SK-N-SH (cell line): ENCODE results near the gene NPM1. TPM values are rescaled to one million over a fixed set of nuclear protein-coding genes. Genes with fewer than 3 reads are reported as not detected.

Experiments used
- CTCF ChIA-PET: fragments of 300-600, 350-600 bp; formaldehyde crosslinking; extraction: SDS; loops from one replicate; lab custom pipeline; 2021; lab: Yijun Ruan, JAX
- POLR2A ChIA-PET: fragments of 350-600 bp; sonication (Branson Sonifier 250); formaldehyde crosslinking; extraction: SDS; loops from one replicate; lab custom pipeline; 2020; ENCODE audit warnings: antibody characterized with exemption, inconsistent platforms; lab: Yijun Ruan, JAX
- DNase-seq: peaks from one replicate; pipeline ENCODE4 v3.0.0; 2012
- H2AFZ ChIP-seq: fragments of 200-600 bp; sonication (generic); 2 replicates; pipeline ENCODE4 v1.8.1; 2016; ENCODE audit warnings: antibody characterized with exemption, mild to moderate bottlenecking, low read depth
- H3F3A ChIP-seq: fragments of 200-600 bp; sonication (generic); replicated peaks from 2 replicates; pipeline ENCODE3; 2016; ENCODE audit warnings: antibody characterized with exemption, mild to moderate bottlenecking; ENCODE audit not compliant: insufficient read depth
- H3K27ac ChIP-seq, 2 experiments: fragments of 200-500 bp in 1 of 2; fragments of 200-600 bp in 1 of 2; sonication (Bioruptor generic) in 1 of 2; sonication (generic), shearing (Covaris generic) in 1 of 2; 2 replicates each; pipeline versions ENCODE4 v1.5.1 to v1.6.1; 2014 to 2016; ENCODE audit warnings: low read depth in 2 of 2, inconsistent platforms in 1 of 2, low read length in 1 of 2, mild to moderate bottlenecking in 1 of 2, mixed read lengths in 1 of 2
- H3K27me3 ChIP-seq: fragments of 200-600 bp; sonication (generic), shearing (Covaris generic); 2 replicates; pipeline ENCODE4 v1.6.1; 2016; ENCODE audit warnings: mixed run types; ENCODE audit not compliant: insufficient read depth
- H3K36me3 ChIP-seq, 2 experiments: fragments of 200-500 bp in 1 of 2; fragments of 200-600 bp in 1 of 2; sonication (Bioruptor generic) in 1 of 2; sonication (generic) in 1 of 2; replicated peaks in 1 of 2; 2 replicates each; pipeline versions ENCODE3 to v1.5.1; 2014 to 2016; ENCODE audit warnings: low read length in 1 of 2, mild to moderate bottlenecking in 1 of 2; ENCODE audit not compliant: insufficient read depth in 2 of 2, control insufficient read depth in 1 of 2
- H3K4me1 ChIP-seq, 2 experiments: fragments of 200-500 bp in 1 of 2; fragments of 200-600 bp in 1 of 2; sonication (Bioruptor generic) in 1 of 2; sonication (generic), shearing (Covaris generic) in 1 of 2; 2 replicates each; pipeline versions ENCODE4 v1.5.1 to v1.6.1; 2014 to 2016; ENCODE audit warnings: low read depth in 1 of 2, low read length in 1 of 2, mixed run types in 1 of 2; ENCODE audit not compliant: insufficient read depth in 2 of 2, control insufficient read depth in 1 of 2
- H3K4me2 ChIP-seq: fragments of 200-600 bp; sonication (generic), shearing (Covaris generic); 2 replicates; pipeline ENCODE4 v1.6.1; 2017; ENCODE audit warnings: mixed run types
- H3K4me3 ChIP-seq, 2 experiments: fragments of 200-500 bp in 1 of 2; fragments of 200-600 bp in 1 of 2; sonication (Bioruptor generic) in 1 of 2; sonication (generic), shearing (Covaris generic) in 1 of 2; 2 replicates each; pipeline versions ENCODE4 v1.5.1 to v1.8.1; 2014 to 2016; ENCODE audit warnings: low read depth in 2 of 2, inconsistent platforms in 1 of 2, low read length in 1 of 2, mild to moderate bottlenecking in 1 of 2, mixed read lengths in 1 of 2, moderate library complexity in 1 of 2
- H3K79me2 ChIP-seq: fragments of 200-600 bp; sonication (generic); 2 replicates; pipeline ENCODE4 v1.8.1; 2017; ENCODE audit warnings: mild to moderate bottlenecking; ENCODE audit not compliant: insufficient read depth
- H3K9ac ChIP-seq: fragments of 200-600 bp; sonication (generic); 2 replicates; pipeline ENCODE4 v1.6.1; 2017; ENCODE audit warnings: mixed run types
- H3K9me2 ChIP-seq: fragments of 200-600 bp; sonication (generic); 2 replicates; pipeline ENCODE4 v1.6.1; 2017; ENCODE audit warnings: mixed run types
- H3K9me3 ChIP-seq: fragments of 200-600 bp; sonication (generic); 2 replicates; pipeline ENCODE4 v1.6.1; 2017; ENCODE audit warnings: mixed run types, mild to moderate bottlenecking, moderate library complexity
- H4K20me1 ChIP-seq: fragments of 200-600 bp; sonication (generic); 2 replicates; pipeline ENCODE4 v1.6.1; 2017; ENCODE audit warnings: mild to moderate bottlenecking, mixed run types; ENCODE audit not compliant: insufficient read depth
- CHD2 ChIP-seq: fragments of 150-350 bp; IDR thresholded peaks from 2 replicates; pipeline ENCODE4 v1.6.1; 2018; ENCODE audit warnings: low read length; ENCODE audit not compliant: partially characterized antibody
- ELF1 ChIP-seq: IDR thresholded peaks from 2 replicates; pipeline ENCODE4 v1.4.0; 2012
- EP300 ChIP-seq, 2 experiments: IDR thresholded peaks; 2 replicates each; pipeline versions ENCODE4 v1.4.0 to v1.6.1; 2012; ENCODE audit warnings: borderline replicate concordance in 1 of 2, low read depth in 1 of 2, low read length in 1 of 2
- FOXM1 ChIP-seq: IDR thresholded peaks from 2 replicates; pipeline ENCODE4 v1.4.0; 2012; ENCODE audit warnings: low read depth, mild to moderate bottlenecking
- GABPA ChIP-seq: IDR thresholded peaks from 2 replicates; pipeline ENCODE4 v1.4.0; 2012; ENCODE audit warnings: low read depth, mild to moderate bottlenecking
- GATA2 ChIP-seq: sonication (generic); formaldehyde crosslinking; IDR thresholded peaks from 2 replicates; pipeline ENCODE4 v1.5.0; 2020; ENCODE audit warnings: mild to moderate bottlenecking, missing genetic modification reagents
- JUND ChIP-seq: IDR thresholded peaks from 2 replicates; pipeline ENCODE4 v1.4.0; 2012
- MAX ChIP-seq: IDR thresholded peaks from 2 replicates; pipeline ENCODE4 v1.4.0; 2012; ENCODE audit warnings: low read depth
- NRF1 ChIP-seq: IDR thresholded peaks from 2 replicates; pipeline ENCODE4 v1.6.1; 2012; ENCODE audit warnings: low read depth, mild to moderate bottlenecking, low read length
- RAD21 ChIP-seq: IDR thresholded peaks from 2 replicates; pipeline ENCODE4 v1.6.1; 2012; ENCODE audit warnings: mild to moderate bottlenecking, low read length
- REST ChIP-seq: IDR thresholded peaks from 2 replicates; pipeline ENCODE4 v1.6.1; 2012; ENCODE audit warnings: mild to moderate bottlenecking, low read depth, low read length, moderate library complexity
- RFX5 ChIP-seq: IDR thresholded peaks from 2 replicates; pipeline ENCODE4 v1.6.1; 2012; ENCODE audit warnings: mild to moderate bottlenecking, improper control_type of control experiment, low read length
- TCF12 ChIP-seq: IDR thresholded peaks from 2 replicates; pipeline ENCODE4 v1.4.0; 2012
- WGBS: methylation state at CpG from one replicate; pipeline ENCODE4 v1.1.6; 2017; ENCODE audit warnings: low lambda C conversion rate; 5-methylcytosine and 5-hydroxymethylcytosine counted together
- polyA plus RNA-seq, 3 experiments: library from polyadenylated mRNA; depleted of rRNA; stranded (reverse); fragments of >200 nt; gene quantifications; 2 replicates each; pipeline ENCODE4 v1.2.3, GENCODE V29; 2012
- TF ChIP-seq, protein P1 (sequence below): fragments of 200-600 bp; sonication (generic); IDR thresholded peaks from 2 replicates; pipeline ENCODE4 v1.6.1; 2017; ENCODE audit warnings: antibody characterized with exemption, mild to moderate bottlenecking, moderate library complexity
- TF ChIP-seq, protein P2 (sequence below): fragments of 150-350 bp; IDR thresholded peaks from 2 replicates; pipeline ENCODE4 v1.6.1; 2017; ENCODE audit warnings: antibody characterized with exemption, low read length, low read depth, borderline replicate concordance

Gene NPM1
- polyA plus RNA-seq, 1 of the 3 experiments (the other 2 are of a cell fraction) = 4,764 TPM

DNA sequence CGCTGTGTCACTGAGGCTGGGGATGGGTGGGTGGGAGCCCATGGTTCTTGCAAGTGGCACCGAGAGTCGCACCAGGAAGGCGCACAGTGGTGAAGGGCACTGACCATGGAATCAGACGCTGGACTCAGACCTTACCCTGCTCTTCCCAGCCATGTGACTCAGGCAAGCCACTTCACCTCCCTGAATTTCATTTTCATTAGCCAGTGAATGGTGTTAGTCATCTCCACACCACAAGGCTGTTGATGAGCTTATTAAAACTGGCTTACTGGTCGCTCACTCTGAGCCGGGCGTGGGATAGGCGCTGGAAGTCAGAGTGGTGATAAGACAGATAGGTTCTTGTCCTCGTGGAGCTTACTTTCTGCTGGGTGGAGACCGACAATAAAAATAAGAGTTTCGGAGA is 56.9 kb downstream of the NPM1 start (continued):
- TF ChIP-seq EP300 (IDR thresholded peaks at IDR 0.05; ENCODE audit: borderline replicate concordance in 1 of 2, low read depth in 1 of 2, low read length in 1 of 2) (no peak), GATA2 (CRISPR knock-in tag) (no peak), RFX5 (no peak), GABPA (no peak), RAD21 (no peak), TCF12 (no peak), NRF1 (no peak)
- TF ChIP-seq, protein P1, sequence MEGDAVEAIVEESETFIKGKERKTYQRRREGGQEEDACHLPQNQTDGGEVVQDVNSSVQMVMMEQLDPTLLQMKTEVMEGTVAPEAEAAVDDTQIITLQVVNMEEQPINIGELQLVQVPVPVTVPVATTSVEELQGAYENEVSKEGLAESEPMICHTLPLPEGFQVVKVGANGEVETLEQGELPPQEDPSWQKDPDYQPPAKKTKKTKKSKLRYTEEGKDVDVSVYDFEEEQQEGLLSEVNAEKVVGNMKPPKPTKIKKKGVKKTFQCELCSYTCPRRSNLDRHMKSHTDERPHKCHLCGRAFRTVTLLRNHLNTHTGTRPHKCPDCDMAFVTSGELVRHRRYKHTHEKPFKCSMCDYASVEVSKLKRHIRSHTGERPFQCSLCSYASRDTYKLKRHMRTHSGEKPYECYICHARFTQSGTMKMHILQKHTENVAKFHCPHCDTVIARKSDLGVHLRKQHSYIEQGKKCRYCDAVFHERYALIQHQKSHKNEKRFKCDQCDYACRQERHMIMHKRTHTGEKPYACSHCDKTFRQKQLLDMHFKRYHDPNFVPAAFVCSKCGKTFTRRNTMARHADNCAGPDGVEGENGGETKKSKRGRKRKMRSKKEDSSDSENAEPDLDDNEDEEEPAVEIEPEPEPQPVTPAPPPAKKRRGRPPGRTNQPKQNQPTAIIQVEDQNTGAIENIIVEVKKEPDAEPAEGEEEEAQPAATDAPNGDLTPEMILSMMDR = no peak
- TF ChIP-seq, protein P2, sequence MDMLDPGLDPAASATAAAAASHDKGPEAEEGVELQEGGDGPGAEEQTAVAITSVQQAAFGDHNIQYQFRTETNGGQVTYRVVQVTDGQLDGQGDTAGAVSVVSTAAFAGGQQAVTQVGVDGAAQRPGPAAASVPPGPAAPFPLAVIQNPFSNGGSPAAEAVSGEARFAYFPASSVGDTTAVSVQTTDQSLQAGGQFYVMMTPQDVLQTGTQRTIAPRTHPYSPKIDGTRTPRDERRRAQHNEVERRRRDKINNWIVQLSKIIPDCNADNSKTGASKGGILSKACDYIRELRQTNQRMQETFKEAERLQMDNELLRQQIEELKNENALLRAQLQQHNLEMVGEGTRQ = no peak

GRCh38 chr5:171445644-171446516 is 58.2 kb downstream of the NPM1 start:
- Histone ChIP-seq H3K27ac (no peak overlapping the region), H3K9me2 (no peaks in the 10 kb centered on the region), H2AFZ (no peak overlapping the region), H3K79me2 (no peaks in the 10 kb centered on the region), H3K36me3 (no peaks in the 10 kb centered on the region), H3F3A (no peaks in the 10 kb centered on the region), H3K9me3 (no peaks in the 10 kb centered on the region), H3K27me3 (no peaks in the 10 kb centered on the region), H3K9ac (no peak overlapping the region), H4K20me1 (no peaks in the 10 kb centered on the region), H3K4me3 (no peak overlapping the region), H3K4me2 (no peak overlapping the region), H3K4me1 (no peaks in the 10 kb centered on the region; a peak in 1 of 4 replicates)
- no peak for DNase-seq
- WGBS = 93% methylated on average over 14 of the region's 14 CpGs
- ChIA-PET POLR2A (no interaction called here), CTCF (interaction anchor here (1.2 kb wide), 1 partner anchor 39 kb away, joined by 4 read pairs; no protein-coding TSS in a partner anchor)
- TF ChIP-seq REST (no peak), JUND (no peak), CHD2 (no peak), ELF1 (no peak), EP300 (IDR thresholded peaks at IDR 0.05; ENCODE audit: borderline replicate concordance in 1 of 2, low read depth in 1 of 2, low read length in 1 of 2) (no peak), FOXM1 (no peak), TCF12 (no peak), MAX (no peak), RAD21 (no peak)
